NCI-H2196 treated with DMSO at 0.1 percent for 48 hours (cell line): ENCODE data around the gene ARIH2.

Experiments used
- DNase-seq: peaks from one replicate; lab custom pipeline; 2025; ENCODE audit not compliant: unreplicated experiment; lab: John Stamatoyannopoulos, UW

ARIH2 gene

DNA sequence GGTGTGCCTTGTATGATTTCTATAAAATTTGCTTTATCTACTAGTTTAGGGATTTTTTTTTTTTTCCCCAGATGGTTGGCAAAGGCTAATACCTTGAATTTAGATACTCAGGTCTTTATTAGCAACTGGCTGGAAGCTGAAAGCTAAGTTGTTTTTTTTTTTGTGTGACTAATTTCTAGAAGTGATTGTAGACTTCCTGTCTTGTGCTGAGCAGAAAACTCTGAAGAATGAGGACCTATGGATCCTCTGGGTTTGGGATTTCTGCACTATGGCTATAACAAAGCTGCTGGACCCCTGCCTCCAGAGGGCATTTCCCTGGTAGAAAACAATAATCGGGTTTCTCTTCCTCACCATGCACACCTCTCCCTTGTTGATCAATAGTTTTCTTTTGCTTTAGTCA lies 10.0 kb downstream of the ARIH2 start:
- DNase-seq: no peak

GRCh38 chr3:48929358-48930035 lies 10.9 kb downstream of the ARIH2 start:
- no peak for DNase-seq

- no peak for DNase-seq
Observed at GRCh38 chr3:48930590-48930989, 11.9 kb downstream of the ARIH2 start.

DNA sequence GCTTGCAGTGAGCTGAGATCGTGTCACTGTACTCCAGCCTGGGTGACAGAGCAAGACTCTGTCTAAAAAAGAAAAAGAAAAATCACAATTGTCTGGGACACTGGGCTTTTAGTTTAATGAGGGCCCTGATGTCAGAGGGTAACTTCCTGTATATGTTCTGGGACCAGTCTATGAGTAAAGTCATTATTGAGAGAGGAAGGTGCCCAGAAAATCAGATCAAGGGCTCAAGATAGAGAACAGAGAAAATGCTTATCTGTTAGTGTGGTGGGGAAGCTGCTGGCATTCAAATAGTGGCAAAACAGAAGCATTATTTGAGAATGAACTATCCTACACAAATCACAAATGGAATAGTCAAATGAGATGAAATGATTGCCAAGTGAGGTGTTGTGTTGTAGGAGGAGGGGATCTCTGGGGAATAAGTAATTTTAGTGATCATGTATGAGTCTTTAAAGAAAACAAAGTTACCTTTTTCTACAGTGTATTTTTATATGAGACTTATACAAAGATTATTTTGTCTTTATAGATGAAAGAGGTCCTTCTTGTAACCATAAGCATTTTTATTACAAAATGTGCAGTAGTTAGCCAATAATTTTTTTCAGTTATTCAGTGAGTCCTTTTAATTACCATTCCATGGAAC lies 13.4 kb downstream of the ARIH2 start:
- no peak for DNase-seq

DNA sequence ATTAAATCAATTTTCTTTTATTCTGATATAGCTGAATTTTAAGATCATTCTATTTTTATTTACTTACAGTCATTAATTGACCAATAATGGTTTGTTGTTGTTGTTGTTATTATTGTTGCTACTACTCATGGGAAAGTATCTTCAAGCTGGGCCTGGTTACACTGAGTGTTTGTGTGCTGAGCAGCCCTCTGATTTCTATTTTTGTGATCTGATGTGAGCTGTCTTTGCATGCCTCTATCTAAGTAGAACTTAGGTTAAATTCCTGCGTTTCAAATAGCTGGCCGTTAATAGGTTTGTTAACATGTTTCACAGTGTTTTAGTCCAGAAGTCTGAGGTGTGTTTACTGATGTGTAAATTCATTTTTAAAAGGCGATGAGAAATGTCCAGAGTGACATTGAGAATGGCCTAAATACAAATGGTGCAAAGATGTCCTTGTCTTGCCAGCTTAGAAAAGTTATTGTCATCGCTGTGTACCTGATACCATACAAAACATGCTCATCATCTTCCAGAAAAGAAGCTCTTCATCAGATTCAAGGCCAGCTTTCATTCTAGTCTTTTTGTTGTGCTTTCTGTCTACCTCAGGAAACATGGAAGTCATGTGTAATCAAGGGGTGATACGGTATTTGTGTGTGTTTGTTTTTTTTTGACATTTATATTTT lies 15.8 kb downstream of the ARIH2 start:
- no peak for DNase-seq

GRCh38 chr3:48935530-48935929 lies 16.9 kb downstream of the ARIH2 start:
- no peak for DNase-seq

- no peak for DNase-seq
Observed at GRCh38 chr3:48938156-48938555, 19.5 kb downstream of the ARIH2 start.

DNA sequence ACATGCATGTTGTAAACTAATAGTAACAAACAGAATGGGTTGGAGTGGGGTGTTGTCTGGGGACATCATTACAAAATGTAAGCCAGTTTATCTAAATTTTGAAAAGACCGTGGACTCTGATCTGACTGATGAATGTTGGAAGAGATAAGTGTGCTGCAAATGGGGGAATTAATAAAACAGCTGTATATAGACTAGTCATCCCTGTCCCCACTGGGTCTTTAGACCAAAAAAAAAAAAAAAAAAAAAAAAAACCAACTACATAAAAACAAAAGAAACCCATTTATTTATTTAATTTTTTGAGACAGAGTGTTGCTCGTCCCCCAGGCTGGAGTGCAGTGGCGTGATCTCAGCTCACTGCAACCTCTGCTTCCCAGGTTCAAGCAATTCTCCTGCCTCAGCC lies 20.0 kb downstream of the ARIH2 start:
- DNase-seq: no peak

GRCh38 chr3:48945432-48945831 lies 26.8 kb downstream of the ARIH2 start:
- no peak for DNase-seq

DNA sequence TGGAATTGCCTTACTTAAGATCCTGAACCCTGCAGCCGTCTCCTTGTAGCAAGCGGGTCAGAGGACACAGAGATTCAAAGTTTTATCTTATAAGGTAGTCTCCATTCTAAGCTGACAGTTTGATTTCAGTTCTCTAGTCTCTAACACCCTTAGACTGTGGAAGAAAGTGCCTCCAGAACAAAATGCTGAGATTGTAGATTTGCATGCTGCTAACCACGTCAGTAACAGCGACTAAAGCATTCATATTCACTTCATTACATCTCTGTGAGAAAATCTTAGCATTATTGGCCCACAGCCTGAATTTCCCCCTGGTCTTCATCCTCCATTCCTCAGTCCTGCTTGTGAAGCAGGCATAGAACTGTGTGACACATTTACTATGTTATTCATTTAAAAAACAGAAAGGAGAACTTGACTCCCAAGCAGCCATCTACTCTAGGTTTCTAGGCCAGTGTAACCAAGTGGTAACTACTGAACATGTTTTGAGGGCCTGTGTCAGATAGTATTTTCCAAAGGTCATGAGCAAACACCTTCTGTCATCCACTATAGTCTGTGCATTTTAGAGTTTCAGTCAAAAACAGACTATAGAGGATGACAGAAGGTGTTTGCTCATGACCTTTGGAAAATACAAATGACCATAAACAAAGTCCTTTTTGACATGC lies 27.4 kb downstream of the ARIH2 start:
- no peak for DNase-seq

DNA sequence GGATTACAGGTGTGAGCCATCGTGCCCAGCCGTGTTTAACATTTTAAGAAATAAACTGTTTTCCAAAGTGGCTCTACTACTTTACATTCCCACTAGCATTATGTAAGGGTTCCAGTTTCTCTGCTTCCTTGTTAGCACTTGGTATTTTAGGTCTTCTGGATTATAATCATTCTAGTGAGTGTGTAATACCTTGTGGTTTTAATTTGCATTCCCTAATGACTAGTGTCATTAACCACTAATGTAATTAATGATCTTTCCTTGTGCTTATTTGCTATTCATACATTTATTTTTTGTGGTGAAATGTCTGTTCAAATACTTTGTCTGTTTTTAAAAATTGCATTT lies 30.7 kb downstream of the ARIH2 start:
- no peak for DNase-seq

DNA sequence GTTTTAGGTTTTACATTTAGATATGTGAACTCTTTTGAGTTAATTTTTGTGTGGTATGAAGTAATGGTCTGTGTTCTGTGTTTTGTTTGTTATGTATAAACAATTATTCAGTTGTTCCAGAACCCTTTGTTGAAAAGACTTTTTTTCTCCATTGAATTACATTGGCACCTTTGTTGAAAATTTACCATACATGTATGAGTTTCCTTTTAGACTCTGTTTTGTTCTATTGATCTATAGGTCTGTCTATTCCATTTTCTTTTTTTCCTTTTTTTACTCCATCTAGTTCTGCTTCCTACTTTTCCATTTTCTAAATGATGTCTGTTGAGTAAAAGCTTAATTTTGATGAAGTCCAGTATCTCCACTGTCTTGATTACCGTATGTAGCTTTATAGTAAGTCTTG lies 31.4 kb downstream of the ARIH2 start:
- DNase-seq: no peak

DNA sequence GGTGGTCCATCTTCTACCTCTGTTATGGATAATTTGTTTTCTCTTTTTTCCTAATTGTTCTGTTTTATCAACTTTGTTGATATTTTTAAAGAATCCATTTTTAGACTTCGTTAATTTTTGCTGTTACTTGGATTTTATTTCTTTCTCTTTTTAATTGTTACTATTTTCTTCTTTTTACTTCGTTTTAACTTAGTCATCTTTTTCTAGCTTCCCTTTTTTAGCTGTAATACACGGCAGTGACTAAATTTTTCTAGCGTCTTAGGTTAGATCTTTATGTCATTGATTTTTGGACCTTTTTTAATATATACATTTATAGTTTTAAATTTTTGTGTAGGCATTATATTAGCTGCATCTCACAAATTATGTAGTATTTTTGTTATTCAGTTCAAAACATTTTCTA lies 33.1 kb downstream of the ARIH2 start:
- no peak for DNase-seq

GRCh38 chr3:48952510-48953118 lies 34.0 kb downstream of the ARIH2 start:
- DNase-seq: no peak

DNA sequence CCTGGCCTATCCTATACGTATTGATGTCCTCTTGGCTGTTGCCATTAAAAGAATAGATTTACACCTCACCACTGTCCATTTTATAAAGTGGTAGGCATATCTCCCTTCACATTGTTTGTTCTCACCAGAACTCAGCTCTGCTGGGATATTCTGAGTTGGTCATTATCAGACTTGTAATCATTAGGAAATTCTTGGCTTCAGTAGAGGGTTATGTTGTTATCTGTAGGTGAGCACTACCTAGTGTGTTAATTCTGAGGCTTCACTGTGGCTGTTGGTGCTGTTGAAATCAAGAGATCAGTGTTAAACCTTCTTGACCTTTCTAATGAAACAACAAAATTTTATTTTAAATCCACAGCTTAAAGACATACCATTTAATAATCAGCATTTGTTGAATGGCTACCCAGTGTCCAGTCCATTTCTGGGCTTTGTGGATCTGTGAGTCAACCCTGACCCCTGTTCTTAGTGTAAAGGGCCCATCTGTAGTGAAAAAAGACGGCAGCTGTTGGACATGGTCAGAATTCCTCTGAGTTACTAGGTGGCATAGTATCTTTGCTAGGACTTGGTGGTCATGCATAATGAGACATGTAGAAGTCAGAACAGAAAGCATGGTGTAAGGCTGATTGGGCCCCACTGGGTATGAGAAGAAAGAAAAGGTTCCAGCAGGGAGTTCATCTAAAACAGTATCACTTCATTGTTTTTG lies 38.5 kb downstream of the ARIH2 start:
- no peak for DNase-seq

DNA sequence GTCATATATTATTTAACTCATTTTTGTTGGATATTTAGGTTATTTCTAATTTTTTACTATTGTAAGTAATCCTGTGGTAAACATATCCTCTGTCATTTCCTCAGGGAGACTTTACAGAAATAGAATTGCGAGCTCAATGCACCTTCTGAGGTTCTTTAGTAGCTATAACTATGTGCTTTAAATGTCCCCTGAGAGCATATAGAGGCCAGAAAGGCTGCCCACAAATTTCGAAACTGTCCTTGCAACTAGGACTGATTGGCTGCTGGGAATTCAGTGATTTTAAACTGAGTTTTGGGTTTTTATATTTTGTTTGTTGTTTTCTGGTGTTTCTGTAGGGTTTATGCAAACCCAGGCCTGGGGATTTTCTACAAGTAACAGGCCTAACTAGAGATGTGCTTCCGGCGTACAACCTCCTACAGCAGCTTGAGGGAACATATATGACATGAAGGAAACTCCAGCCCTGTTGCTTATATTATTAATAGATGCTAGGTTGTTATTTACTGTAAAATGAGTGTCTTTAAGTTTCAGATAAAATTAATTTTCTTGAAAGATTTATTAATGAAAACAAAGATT lies 42.3 kb downstream of the ARIH2 start:
- DNase-seq: no peak

GRCh38 chr3:48962340-48962739 lies 43.7 kb downstream of the ARIH2 start:
- no peak for DNase-seq

GRCh38 chr3:48962939-48963338 lies 44.3 kb downstream of the ARIH2 start:
- DNase-seq: no peak

GRCh38 chr3:48963591-48963990 lies 44.9 kb downstream of the ARIH2 start:
- no peak for DNase-seq

- no peak for DNase-seq
Observed at GRCh38 chr3:48966367-48966766, 47.7 kb downstream of the ARIH2 start.

- no peak for DNase-seq
Observed at GRCh38 chr3:48966876-48967361, 48.3 kb downstream of the ARIH2 start.
